ENCODE data around the gene ZMIZ1.

GRCh38 chr10:79303631-79304478 lies 235.1 kb downstream of the ZMIZ1 start:
- TF ChIP-seq CTCF (IDR thresholded peaks at IDR 0.05): no peak
- no peak for TF ChIP-seq POLR2A (IDR thresholded peaks at IDR 0.05)

Measured in body of pancreas (tissue), 4 donors.